ENCODE measurements around the gene TRDMT1. TPM values are rescaled to one million over a fixed set of nuclear protein-coding genes. Genes with fewer than 3 reads are reported as not detected.

Gene TRDMT1
- total and polyA plus RNA-seq, 7 experiments from 2014 or later, result 9.7 to 30.6 (median 15.2) TPM

DNA sequence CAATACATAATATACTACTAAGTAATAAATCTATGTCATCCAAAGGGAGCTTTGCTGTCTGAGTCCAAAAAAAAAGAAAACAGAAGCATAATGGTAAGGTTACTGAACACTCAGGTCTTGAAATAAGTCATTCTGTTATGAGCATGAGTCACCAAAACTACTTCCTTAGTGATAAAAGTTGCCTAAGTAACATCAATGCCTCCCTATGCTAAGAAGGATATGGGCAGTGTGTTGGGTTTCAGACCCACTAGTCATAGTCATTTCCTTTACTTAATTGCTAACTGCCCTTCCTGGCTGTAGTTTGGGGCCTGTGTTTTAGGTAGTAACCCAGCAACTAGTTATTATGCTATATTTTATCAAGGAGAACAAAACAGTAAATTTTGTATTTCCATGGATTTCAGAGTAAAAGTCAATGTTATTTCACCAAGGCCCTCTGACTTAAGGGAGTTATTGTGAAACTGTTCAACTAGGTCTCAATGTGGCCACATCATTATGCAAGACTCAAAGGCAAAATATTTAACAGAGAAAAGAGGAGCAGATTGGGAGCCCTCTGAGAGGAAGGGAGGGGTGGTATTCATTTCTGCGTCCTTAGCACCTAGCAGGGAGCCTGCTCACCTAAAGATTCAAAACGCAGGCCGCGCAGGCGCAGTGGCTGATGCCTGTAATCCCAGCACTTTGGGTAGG lies 14.9 kb upstream of the TRDMT1 start:
- Histone ChIP-seq H3K4me3 (ENCODE audit: low read length) (no peak overlapping the region), H3K36me3 (ENCODE audit: control insufficient read depth in 2 of 3, insufficient read depth in 3 of 3, low read length in 3 of 3) (no peaks in the 10 kb centered on the region), H3K9me3 (ENCODE audit: control insufficient read depth in 2 of 3, low read length in 3 of 3) (no peaks in the 10 kb centered on the region), H3K4me1 (ENCODE audit: control insufficient read depth in 2 of 2, insufficient read depth in 2 of 2, low read length in 2 of 2) (peaks cover 5 to 11% of the 10 kb centered on the region in 2 donors), H3K27ac (ENCODE audit: low read depth, low read length) (no peak overlapping the region), H3K27me3 (ENCODE audit: control insufficient read depth in 2 of 2, insufficient read depth in 2 of 2, low read length in 2 of 2) (no peaks in the 10 kb centered on the region)
- peak overlapping the region in 2 of 10 donors; percentile 36 to 39 for H3K4me3 Mint-ChIP-seq
- CTCF ChIA-PET, result interaction anchor here (1.0 kb wide), 1 partner anchor 10 kb away, joined by 4 read pairs; no protein-coding TSS in a partner anchor
- intact Hi-C loops (cut with micrococcal nuclease), result loop anchor here (1.0 kb wide), 6 partner anchors 10 to 214 kb away; partner anchors contain the start of genes TRDMT1 (in 1 of the 2) and VIM (in 1 of the 2)
- H3K36me3 Mint-ChIP-seq, result peaks cover 0 to 33% (median 3%) of the 10 kb centered on the region in 5 donors
- ATAC-seq (peak; percentile 91), DNase-seq (no peak)
- H3K27ac Mint-ChIP-seq, result peak overlapping the region in 5 of 9 donors; percentile 32 to 95 (median 50)
- H3K9me3 Mint-ChIP-seq, result no peaks in the 10 kb centered on the region
- H3K27me3 Mint-ChIP-seq, result no peaks in the 10 kb centered on the region
- H3K4me1 Mint-ChIP-seq, result peaks cover 0 to 47% (median 5%) of the 10 kb centered on the region in 7 donors
- POLR2A ChIA-PET, result interaction anchor here (1.1 kb wide), 1 partner anchor 14 kb away, joined by 4 read pairs; no protein-coding TSS in a partner anchor

DNA sequence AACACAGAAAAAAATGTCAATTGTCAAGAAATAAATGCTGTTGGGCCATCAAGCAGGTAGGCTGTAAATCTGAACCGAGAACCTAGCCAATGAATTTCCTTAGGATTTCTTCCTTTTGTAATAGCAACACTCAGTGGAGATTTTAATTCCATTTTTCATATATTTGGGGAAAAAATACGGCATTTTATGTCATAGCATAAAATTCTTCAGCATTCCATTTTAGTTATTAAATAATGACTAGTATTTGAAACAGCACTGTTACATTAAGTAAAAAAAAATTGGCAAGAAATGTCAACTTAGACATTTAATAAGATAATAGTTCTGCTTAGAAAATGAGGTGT lies 14.3 kb upstream of the TRDMT1 start:
- no peaks in the 10 kb centered on the region for H3K9me3 Mint-ChIP-seq
- ATAC-seq, result no peak
- H3K4me1 Mint-ChIP-seq, result peaks cover 0 to 43% (median 5%) of the 10 kb centered on the region in 7 donors
- Histone ChIP-seq H3K9me3 (ENCODE audit: control insufficient read depth in 2 of 3, low read length in 3 of 3) (no peaks in the 10 kb centered on the region), H3K27me3 (ENCODE audit: control insufficient read depth in 2 of 2, insufficient read depth in 2 of 2, low read length in 2 of 2) (no peaks in the 10 kb centered on the region), H3K4me1 (ENCODE audit: control insufficient read depth in 2 of 2, insufficient read depth in 2 of 2, low read length in 2 of 2) (peaks cover 5 to 11% of the 10 kb centered on the region in 2 donors), H3K36me3 (ENCODE audit: control insufficient read depth in 2 of 3, insufficient read depth in 3 of 3, low read length in 3 of 3) (no peaks in the 10 kb centered on the region), H3K4me3 (ENCODE audit: low read length) (no peak overlapping the region), H3K27ac (ENCODE audit: low read depth, low read length) (no peak overlapping the region)
- H3K36me3 Mint-ChIP-seq, result peaks cover 0 to 33% (median 3%) of the 10 kb centered on the region in 5 donors
- POLR2A ChIA-PET, result interaction anchor here (1.1 to 1.3 kb wide), 3 partner anchors 10 to 14 kb away, joined by 3 to 8 read pairs (median 4); partner anchors contain the start of gene VIM
- peak overlapping the region in 3 of 9 donors; percentile 50 to 95 (median 78) for H3K27ac Mint-ChIP-seq
- CTCF ChIA-PET, result interaction anchor here (1.0 kb wide), 1 partner anchor 10 kb away, joined by 4 read pairs; no protein-coding TSS in a partner anchor
- peak overlapping the region in 1 of 10 donors; percentile 19 for H3K4me3 Mint-ChIP-seq
- no peak for DNase-seq
- intact Hi-C loops (cut with micrococcal nuclease), result loop anchor here (1.0 kb wide), 6 partner anchors 9 to 213 kb away; partner anchors contain the start of genes TRDMT1 (in 1 of the 2) and VIM (in 1 of the 2)
- H3K27me3 Mint-ChIP-seq, result no peaks in the 10 kb centered on the region

DNA sequence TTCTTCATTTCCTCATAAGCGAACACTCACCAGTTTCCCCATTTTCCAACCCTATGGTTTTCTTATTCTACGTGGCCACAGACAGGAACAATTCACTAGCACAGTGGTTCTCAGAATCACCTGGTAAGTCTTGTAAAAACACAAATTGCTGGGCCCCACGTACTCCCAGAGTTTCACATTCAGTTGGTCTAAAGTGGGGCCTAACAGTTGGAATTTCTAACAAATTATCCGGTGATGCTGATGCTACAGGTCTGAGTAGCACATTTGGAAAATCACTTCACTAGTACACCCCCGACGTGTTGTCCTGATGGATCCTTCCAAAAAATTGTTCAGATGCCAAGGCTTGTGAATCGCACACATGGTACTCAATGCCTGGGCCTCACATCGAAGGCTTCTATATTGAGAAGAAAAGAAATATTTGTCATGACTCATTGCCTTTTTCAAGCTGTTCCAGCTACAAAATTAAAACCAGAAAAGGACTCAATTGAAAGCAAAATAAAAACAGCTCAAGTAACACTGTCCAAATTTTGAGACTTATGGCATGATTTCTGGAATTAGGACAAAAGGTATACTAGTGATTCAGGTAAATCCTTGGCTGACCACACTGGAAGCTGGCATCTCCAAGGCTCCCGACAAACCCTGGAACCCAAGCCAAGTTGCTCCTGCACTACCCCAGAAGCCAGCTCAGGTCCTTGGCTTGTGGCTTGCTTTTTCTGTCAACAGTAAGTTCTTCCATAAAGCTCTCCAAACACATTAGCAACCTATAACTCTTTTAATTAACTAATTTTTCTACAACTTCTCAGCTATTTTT lies 13.7 kb upstream of the TRDMT1 start:
- H3K9me3 ChIP-seq (ENCODE audit: control insufficient read depth in 2 of 3, low read length in 3 of 3), result no peaks in the 10 kb centered on the region
- no peak for DNase-seq
- H3K36me3 ChIP-seq (ENCODE audit: control insufficient read depth in 2 of 3, insufficient read depth in 3 of 3, low read length in 3 of 3), result no peaks in the 10 kb centered on the region
- peaks cover 0 to 32% (median 3%) of the 10 kb centered on the region in 5 donors for H3K36me3 Mint-ChIP-seq
- POLR2A ChIA-PET, result interaction anchor here (1.1 to 1.3 kb wide), 3 partner anchors 9 to 15 kb away, joined by 3 to 8 read pairs (median 4); partner anchors contain the start of gene VIM
- peaks cover 5 to 11% of the 10 kb centered on the region in 2 donors for H3K4me1 ChIP-seq (ENCODE audit: control insufficient read depth in 2 of 2, insufficient read depth in 2 of 2, low read length in 2 of 2)
- H3K9me3 Mint-ChIP-seq, result no peaks in the 10 kb centered on the region
- no peak overlapping the region for H3K27ac ChIP-seq (ENCODE audit: low read depth, low read length)
- no peaks in the 10 kb centered on the region for H3K27me3 Mint-ChIP-seq
- no peak for ATAC-seq
- H3K27ac Mint-ChIP-seq, result peak overlapping the region in 1 of 9 donors; percentile 95
- CTCF ChIA-PET, result interaction anchor here (1.0 kb wide), 1 partner anchor 9 kb away, joined by 4 read pairs; no protein-coding TSS in a partner anchor
- intact Hi-C loops (cut with micrococcal nuclease), result loop anchor here in 1 of 2 donors (1.0 kb wide), 1 partner anchor 9 kb away; no protein-coding TSS in a partner anchor
- H3K4me1 Mint-ChIP-seq, result peaks cover 0 to 42% (median 5%) of the 10 kb centered on the region in 7 donors
- H3K4me3 ChIP-seq (ENCODE audit: low read length), result no peak overlapping the region
- no peak overlapping the region for H3K4me3 Mint-ChIP-seq
- no peaks in the 10 kb centered on the region for H3K27me3 ChIP-seq (ENCODE audit: control insufficient read depth in 2 of 2, insufficient read depth in 2 of 2, low read length in 2 of 2)

DNA sequence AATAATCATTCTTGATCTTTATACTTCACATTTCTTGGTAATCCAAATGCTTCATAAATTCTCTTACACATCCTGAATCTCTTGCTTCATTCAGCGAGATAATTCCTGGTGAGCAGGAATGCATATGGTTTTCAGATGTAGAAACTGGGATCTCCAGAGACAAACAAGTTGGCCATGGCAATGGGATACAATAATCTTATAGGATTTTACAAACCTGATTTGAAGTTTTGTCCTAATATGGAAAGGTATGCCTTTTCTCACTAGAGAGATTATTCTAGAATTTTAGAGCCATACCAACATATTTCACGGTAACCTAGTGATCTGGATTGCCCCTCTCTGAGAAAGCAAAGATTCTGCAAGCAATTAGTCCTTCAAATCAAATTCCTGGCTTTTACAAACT lies 13.1 kb upstream of the TRDMT1 start:
- intact Hi-C loops (cut with micrococcal nuclease), result loop anchor here in 1 of 2 donors (1.0 kb wide), 1 partner anchor 8 kb away; no protein-coding TSS in a partner anchor
- Mint-ChIP-seq H3K4me3 (no peak overlapping the region), H3K27ac (peak overlapping the region in 1 of 9 donors; percentile 45), H3K4me1 (peaks cover 0 to 41% (median 5%) of the 10 kb centered on the region in 7 donors), H3K36me3 (peaks cover 0 to 31% (median 3%) of the 10 kb centered on the region in 5 donors), H3K9me3 (no peaks in the 10 kb centered on the region), H3K27me3 (no peaks in the 10 kb centered on the region)
- H3K4me1 ChIP-seq (ENCODE audit: control insufficient read depth in 2 of 2, insufficient read depth in 2 of 2, low read length in 2 of 2), result peaks cover 5 to 11% of the 10 kb centered on the region in 2 donors
- H3K36me3 ChIP-seq (ENCODE audit: control insufficient read depth in 2 of 3, insufficient read depth in 3 of 3, low read length in 3 of 3), result no peaks in the 10 kb centered on the region
- H3K27me3 ChIP-seq (ENCODE audit: control insufficient read depth in 2 of 2, insufficient read depth in 2 of 2, low read length in 2 of 2), result no peaks in the 10 kb centered on the region
- ChIA-PET POLR2A (interaction anchor here (1.0 to 4.4 kb wide), 4 partner anchors 8 to 15 kb away, joined by 3 to 31 read pairs (median 6); partner anchors contain the start of gene VIM), CTCF (no interaction called here)
- no peak for ATAC-seq
- no peaks in the 10 kb centered on the region for H3K9me3 ChIP-seq (ENCODE audit: control insufficient read depth in 2 of 3, low read length in 3 of 3)
- H3K4me3 ChIP-seq (ENCODE audit: low read length), result no peak overlapping the region
- no peak for DNase-seq
- no peak overlapping the region for H3K27ac ChIP-seq (ENCODE audit: low read depth, low read length)

DNA sequence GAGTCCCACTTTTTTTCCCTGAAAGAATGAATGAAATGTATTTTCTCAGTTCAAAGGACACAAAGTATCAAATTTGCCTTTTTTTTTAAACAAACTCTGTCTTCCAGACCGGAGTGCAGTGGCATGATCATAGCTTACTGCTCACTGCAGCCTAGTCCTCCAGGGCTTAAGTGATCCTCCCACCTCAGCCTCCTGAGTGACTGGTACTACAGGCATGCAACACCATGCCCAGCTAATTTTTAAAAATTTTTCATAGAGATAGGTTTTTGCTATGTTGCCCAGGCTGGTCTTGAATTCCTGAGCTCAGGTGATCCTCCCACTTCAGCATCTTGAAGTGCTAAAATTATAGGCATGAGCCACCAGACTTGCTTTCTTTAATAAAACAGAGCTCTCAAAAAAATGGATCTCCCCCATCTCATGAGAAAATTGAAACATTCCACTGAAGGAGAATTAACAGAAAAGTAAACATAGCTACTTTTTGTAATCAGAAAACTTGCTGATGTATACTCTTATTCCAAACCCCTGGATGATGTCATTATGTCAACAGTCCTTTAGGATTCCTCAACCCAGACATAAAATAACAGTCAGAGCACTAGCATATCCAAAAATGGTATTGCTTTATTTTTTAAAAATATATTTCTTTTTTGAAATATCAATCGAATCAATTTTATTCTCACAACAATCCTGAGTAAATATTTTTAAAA lies 12.3 kb upstream of the TRDMT1 start:
- H3K4me1 ChIP-seq (ENCODE audit: control insufficient read depth in 2 of 2, insufficient read depth in 2 of 2, low read length in 2 of 2), result peaks cover 5 to 11% of the 10 kb centered on the region in 2 donors
- Mint-ChIP-seq H3K4me1 (peaks cover 0 to 46% (median 5%) of the 10 kb centered on the region in 7 donors), H3K9me3 (no peaks in the 10 kb centered on the region), H3K27ac (no peak overlapping the region), H3K4me3 (no peak overlapping the region), H3K27me3 (no peaks in the 10 kb centered on the region), H3K36me3 (peaks cover 0 to 27% (median under 1%) of the 10 kb centered on the region in 5 donors)
- no peaks in the 10 kb centered on the region for H3K36me3 ChIP-seq (ENCODE audit: control insufficient read depth in 2 of 3, insufficient read depth in 3 of 3, low read length in 3 of 3)
- ATAC-seq (no peak), DNase-seq (no peak)
- H3K9me3 ChIP-seq (ENCODE audit: control insufficient read depth in 2 of 3, low read length in 3 of 3), result no peaks in the 10 kb centered on the region
- no peaks in the 10 kb centered on the region for H3K27me3 ChIP-seq (ENCODE audit: control insufficient read depth in 2 of 2, insufficient read depth in 2 of 2, low read length in 2 of 2)
- H3K27ac ChIP-seq (ENCODE audit: low read depth, low read length), result no peak overlapping the region
- intact Hi-C loops (cut with micrococcal nuclease), result loop anchor here in 1 of 2 donors (1.0 kb wide), 1 partner anchor 7 kb away; no protein-coding TSS in a partner anchor
- no peak overlapping the region for H3K4me3 ChIP-seq (ENCODE audit: low read length)
- POLR2A ChIA-PET, result interaction anchor here (1.0 to 4.4 kb wide), 3 partner anchors 9 to 15 kb away, joined by 3 to 31 read pairs (median 3); partner anchors contain the start of gene VIM
- CTCF ChIA-PET, result no interaction called here
